Duodenal mucosa (tissue), 2 donors: ENCODE results near the gene SRGAP2B.
"Not testable (repeated sequence)": the region's sequence is repeated elsewhere in the genome, so short reads cannot be mapped to it uniquely, and the experiment has no call there.

Experiments
- H3K27ac ChIP-seq: one replicate; pipeline ENCODE4 v1.7.0; 2013; ENCODE audit warnings: low read depth, low read length
- H3K27me3 ChIP-seq, 2 donors: one replicate each; pipeline ENCODE4 v1.7.0; 2013; ENCODE audit warnings: low read length in 2 of 2, control low read depth in 1 of 2; ENCODE audit not compliant: insufficient read depth in 2 of 2, control insufficient read depth in 1 of 2
- H3K36me3 ChIP-seq, 2 donors: one replicate each; pipeline ENCODE4 v1.7.0; 2013; ENCODE audit warnings: low read length in 2 of 2, control low read depth in 1 of 2; ENCODE audit not compliant: insufficient read depth in 2 of 2, control insufficient read depth in 1 of 2
- H3K4me1 ChIP-seq, 2 donors: one replicate each; pipeline ENCODE4 v1.7.0; 2013; ENCODE audit warnings: low read length in 2 of 2, control low read depth in 1 of 2; ENCODE audit not compliant: insufficient read depth in 2 of 2, control insufficient read depth in 1 of 2
- H3K4me3 ChIP-seq, 2 donors: one replicate each; pipeline ENCODE4 v1.7.0; 2013; ENCODE audit warnings: low read length in 2 of 2, low read depth in 1 of 2
- H3K9ac ChIP-seq, 2 donors: one replicate each; pipeline ENCODE4 v1.7.0; 2013; ENCODE audit warnings: low read length in 2 of 2, low read depth in 1 of 2
- H3K9me3 ChIP-seq, 2 donors: one replicate each; pipeline ENCODE4 v1.7.0; 2013; ENCODE audit warnings: low read length in 2 of 2, control low read depth in 1 of 2; ENCODE audit not compliant: control insufficient read depth in 1 of 2

The SRGAP2B gene

DNA sequence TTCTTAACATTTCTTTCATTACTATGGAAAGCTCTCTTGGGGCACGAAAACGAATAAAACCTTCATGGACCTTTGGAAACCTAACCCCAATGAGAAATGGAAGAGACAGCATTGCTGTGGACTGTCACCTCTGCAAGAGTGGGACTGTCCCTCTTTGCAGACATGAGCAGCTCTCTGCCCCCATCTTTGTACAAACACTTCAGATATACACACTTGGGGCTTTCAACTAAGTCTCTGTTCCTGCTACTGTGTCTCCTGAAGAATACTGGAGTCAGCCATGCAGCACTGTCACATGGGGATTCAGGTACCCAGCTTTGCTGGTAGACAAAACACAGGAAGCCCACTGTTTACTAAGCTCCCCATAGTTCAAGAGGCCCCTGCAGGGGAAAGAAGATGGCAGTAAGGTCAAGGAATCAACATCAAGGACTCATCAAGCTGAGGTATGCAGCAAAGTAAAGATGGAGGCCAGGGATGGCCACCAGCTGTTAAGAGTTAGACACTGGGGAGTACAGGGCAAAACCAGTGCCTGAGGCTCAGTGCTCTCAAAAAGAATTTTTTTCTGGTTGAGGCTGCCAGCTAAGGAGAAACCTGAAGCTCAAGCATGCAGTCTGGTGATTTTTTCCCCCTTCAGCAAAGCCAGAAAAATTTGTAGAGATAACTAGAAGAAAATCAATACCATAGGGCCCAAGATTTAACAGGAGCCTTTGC is 31.0 kb downstream of the SRGAP2B start:
- H3K4me3 ChIP-seq, H3K36me3 ChIP-seq, H3K9me3 ChIP-seq, H3K9ac ChIP-seq, H3K27me3 ChIP-seq, H3K27ac ChIP-seq, H3K4me1 ChIP-seq: not testable (repeated sequence)

DNA sequence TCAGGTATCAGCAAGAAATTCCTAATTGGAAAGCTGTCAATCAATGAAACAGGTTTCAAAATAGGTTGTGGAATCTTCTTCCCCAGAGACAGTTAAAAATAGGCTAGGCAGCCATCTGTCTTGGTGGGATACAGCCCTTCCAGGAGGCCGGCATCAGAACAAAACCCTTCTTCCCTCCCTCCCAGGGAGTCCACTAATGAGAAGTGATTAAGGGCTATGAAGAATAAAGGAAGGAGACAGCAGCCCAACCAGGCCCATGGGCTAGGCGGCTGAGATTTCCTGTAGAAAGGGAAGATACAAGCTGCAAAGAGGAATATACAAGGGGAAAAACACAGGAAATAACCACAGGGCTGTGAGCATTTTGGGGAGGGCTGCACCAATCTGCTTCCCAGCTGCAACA is 31.8 kb downstream of the SRGAP2B start:
- not testable (repeated sequence) for H3K4me1 ChIP-seq, H3K36me3 ChIP-seq, H3K27me3 ChIP-seq, H3K27ac ChIP-seq, H3K9me3 ChIP-seq, H3K4me3 ChIP-seq, H3K9ac ChIP-seq

DNA sequence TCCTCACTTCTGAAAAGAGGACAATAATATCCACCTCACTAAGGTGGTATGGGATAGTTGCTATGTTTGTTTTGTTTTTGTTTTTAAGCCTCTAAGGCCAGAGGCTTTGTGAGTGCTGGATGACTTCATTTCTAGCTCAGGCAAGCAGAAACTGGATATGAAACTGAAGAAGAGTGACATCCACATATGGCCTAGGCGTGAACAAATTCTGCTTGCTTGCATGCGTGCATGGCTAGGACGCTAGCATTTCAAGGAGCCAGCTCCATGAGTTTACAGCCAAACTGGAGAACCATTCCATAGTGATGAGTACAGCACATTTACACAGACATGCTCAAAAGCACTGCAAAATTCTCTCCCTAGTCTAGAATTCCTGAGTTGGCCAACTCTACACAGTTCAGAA is 36.9 kb downstream of the SRGAP2B start:
- H3K9me3 ChIP-seq, H3K4me3 ChIP-seq, H3K27me3 ChIP-seq, H3K27ac ChIP-seq, H3K36me3 ChIP-seq, H3K9ac ChIP-seq, H3K4me1 ChIP-seq: not testable (repeated sequence)

DNA sequence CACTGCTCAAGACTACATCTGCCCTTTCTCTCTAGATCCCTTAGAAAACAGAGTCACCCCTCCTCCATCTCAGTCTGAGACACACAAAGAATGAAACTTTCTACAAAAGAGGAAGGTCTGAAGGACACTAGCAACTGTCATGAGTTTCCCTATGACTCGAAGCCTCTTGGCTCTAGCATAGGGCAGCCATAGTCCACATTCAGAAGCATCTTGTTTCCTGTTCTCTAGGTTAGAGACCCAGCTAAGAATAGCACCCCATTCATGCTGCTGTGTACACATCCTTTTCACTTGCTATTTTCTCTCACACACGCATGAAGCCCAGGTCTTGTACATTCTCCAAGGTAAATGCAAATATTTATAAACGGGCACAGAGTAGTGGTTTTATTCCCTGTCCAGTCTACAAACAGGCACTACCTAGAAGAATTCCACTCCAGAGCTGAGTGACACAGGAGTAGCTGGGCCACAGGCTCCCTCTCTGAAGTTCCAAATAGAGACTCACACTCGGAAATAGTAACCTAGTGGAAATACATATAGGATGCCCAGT is 39.8 kb downstream of the SRGAP2B start:
- H3K27me3 ChIP-seq, H3K4me3 ChIP-seq, H3K36me3 ChIP-seq, H3K9me3 ChIP-seq, H3K9ac ChIP-seq, H3K4me1 ChIP-seq, H3K27ac ChIP-seq: not testable (repeated sequence)

DNA sequence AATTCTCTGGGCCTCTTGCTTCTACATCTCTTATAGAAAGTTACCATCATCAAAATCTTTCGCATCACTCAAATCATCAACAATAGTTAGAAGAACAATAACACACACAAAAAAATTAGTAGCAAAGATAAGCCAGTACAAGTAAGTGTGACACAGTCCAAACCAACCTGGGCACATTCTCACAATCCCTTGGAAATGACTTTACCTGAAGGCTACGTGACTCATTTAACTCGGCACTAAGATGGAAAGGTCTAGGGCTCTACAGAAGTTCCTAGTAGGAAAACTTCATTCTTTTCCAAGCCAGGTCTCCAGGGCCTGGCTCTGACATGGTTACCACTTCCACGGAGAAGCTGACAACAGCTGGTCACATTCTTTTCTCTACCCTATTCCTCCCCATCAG is 41.7 kb downstream of the SRGAP2B start:
- not testable (repeated sequence) for H3K4me1 ChIP-seq, H3K36me3 ChIP-seq, H3K27me3 ChIP-seq, H3K9ac ChIP-seq, H3K9me3 ChIP-seq, H3K4me3 ChIP-seq, H3K27ac ChIP-seq

DNA sequence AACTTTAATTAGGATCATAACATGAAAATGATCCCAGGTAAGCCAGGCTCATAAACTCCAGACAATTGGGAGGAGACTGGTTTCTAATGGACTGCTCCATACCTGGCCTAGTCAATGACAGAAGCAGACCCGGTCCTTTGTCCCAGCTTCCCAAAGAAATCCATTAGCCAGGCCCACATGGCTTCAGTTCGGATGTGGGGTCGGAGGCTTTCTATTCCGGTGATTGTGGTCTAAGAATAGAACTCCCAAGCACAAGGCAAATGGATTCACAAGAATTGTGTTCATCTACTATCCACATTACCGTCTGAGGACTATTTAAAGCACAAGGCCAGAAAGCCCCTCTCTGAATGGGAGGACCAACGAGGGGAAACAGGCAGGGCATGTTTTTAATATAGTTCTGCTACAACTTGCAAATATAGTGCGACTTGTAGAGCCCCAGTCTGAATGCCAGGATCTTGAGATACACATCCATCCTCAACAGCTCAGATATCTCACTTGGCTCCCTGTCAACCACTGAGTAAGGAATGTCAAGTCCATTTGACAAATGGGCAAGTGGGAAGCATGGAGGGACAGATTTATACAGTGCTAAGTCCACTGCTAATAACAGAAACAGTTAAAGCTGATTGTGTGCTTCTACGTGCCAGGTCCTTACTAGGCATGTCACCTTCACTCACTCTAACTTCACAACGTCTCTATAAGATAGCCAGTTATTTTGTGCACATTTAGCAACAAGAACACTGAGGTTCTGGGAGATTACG is 42.9 kb downstream of the SRGAP2B start:
- H3K4me1 ChIP-seq, H3K4me3 ChIP-seq, H3K36me3 ChIP-seq, H3K9me3 ChIP-seq, H3K9ac ChIP-seq, H3K27me3 ChIP-seq, H3K27ac ChIP-seq: not testable (repeated sequence)

DNA sequence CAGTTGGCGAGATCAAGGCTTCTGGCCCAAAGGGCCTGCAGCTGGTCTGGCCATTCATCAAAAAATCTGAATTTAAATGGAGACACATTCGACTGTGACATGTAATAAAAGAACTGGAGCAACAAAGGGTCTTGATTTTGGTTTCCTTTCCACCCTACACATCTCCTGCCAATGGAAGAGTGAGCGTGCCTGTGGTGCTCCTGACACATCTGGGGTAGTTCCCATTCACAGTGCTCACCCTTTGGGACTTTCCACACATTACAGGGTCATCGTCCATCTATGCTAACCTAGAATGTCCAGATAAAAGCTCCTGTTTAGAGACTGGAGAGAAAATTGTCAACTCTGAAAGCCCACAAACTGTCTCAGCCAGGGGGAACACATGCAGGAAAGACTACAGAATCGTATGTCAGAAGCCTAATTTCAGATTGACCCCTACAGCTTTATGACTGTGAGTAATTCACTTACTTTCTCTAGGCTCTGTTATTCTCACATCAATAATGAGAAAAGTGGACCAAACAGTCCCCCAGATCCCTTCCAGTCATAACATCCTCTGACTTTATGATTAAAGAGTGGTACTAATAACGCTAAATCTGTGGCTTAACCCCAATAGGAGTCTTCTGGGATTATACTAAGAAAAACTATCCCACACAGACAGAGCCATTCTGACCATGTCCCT is 46.8 kb downstream of the SRGAP2B start:
- not testable (repeated sequence) for H3K9me3 ChIP-seq, H3K27ac ChIP-seq, H3K4me1 ChIP-seq, H3K4me3 ChIP-seq, H3K9ac ChIP-seq, H3K27me3 ChIP-seq, H3K36me3 ChIP-seq

DNA sequence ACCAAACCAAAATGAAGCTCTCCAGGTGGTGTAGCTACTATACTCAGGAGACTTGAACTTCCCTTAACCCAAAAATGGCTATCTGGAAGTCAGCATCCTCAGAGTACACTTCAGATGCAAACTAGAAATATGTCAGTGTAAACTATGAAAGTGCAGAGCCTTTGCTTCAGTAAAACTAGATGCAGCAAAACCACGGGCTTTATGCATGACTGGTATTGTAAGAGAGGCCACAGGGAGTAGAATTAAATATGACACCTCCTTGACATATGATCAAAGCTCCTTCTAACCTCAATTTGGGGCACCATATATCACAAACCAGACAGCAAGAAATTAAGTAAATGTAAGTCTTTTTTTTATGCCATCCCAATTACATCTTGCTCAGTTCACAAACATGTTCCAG is 47.6 kb downstream of the SRGAP2B start:
- not testable (repeated sequence) for H3K4me1 ChIP-seq, H3K27me3 ChIP-seq, H3K4me3 ChIP-seq, H3K36me3 ChIP-seq, H3K9ac ChIP-seq, H3K9me3 ChIP-seq, H3K27ac ChIP-seq

DNA sequence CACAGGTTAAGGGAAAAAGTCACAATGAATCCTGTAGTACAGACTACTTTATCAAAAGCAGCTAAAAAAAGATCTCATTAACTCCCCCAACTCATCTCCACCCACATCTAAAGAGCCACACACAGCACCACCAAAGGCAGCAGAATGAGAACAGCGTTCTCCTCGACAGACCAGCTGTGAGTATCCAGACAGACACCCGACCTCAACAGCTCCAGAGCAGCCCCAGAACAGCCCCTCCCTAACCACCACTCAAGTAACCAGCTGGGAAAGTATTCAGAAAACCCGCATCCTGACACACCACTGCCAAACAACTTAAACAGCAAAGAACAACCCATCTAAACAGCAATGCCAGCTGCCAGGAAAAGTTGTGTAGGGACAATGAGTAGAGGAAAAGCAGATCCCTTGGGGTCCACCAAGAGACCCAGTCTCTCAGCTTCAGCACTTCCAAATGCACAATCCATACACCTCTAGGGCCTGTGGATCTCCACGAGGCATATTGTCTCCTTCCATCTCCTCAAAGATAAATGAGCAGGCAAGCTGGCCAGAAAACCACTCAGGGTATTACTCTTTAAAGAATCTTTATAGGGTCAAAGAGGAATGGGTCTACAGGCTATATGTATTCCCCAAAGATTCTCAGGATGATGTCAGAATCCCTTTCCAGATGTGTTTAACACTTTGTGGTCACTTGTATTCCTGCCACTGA is 49.4 kb downstream of the SRGAP2B start:
- H3K4me3 ChIP-seq, H3K27me3 ChIP-seq, H3K9me3 ChIP-seq, H3K27ac ChIP-seq, H3K4me1 ChIP-seq, H3K36me3 ChIP-seq, H3K9ac ChIP-seq: not testable (repeated sequence)

DNA sequence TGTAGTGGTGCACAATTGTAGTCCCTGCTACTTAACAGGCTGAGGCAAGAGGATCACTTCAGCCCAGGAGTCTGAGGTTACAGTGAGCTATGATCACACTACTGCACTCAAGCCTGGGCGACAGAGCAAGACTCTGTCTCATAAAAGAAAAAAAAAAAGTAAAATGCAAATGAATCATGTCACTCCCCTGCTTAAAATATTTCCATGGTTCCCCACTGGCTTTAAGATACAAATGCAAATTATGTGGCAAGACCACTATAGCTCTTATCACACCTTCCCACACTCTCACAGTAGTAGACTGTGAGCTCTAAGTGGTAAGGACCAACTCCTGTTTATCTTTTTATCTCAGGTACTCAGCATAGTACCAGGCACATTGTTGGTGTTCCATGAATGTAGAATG is 53.6 kb downstream of the SRGAP2B start:
- H3K9me3 ChIP-seq, H3K36me3 ChIP-seq, H3K27ac ChIP-seq, H3K27me3 ChIP-seq, H3K4me3 ChIP-seq, H3K9ac ChIP-seq, H3K4me1 ChIP-seq: not testable (repeated sequence)
